Urothelium cell line (cell line): ENCODE results near the gene GRB2.
A peak's percentile ranks its signal among the peaks of the same experiment; 100 is the strongest.

Experiments used
- DNase-seq: peaks from one replicate; pipeline ENCODE4 v3.0.0; 2011; ENCODE audit warnings: low spot score, mixed read lengths
- FAIRE-seq: peaks from 2 replicates; lab custom pipeline; 2011; peaks lifted over from hg19 to GRCh38; lab: Jason Lieb, UNC

Gene GRB2

DNA sequence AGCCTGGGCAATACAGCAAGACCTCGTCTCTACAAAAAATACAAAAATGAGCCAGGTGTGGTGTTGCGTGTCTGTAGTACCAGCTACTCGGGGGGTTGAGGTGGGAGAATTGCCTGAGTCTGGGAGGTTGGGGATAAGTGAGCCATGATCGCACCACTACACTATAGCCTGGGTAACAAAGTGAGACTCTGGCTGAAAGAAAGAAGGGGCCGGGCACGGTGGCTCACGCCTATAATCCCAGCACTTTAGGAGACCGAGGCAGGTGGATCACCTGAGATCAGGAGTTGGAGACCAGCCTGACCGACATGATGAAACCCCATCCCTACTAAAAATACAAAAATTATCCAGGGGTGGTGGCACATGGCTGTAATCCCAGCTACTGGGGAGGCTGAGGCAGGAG is 10.5 kb upstream of the GRB2 start:
- DNase-seq (no peak), FAIRE-seq (no peak)

DNA sequence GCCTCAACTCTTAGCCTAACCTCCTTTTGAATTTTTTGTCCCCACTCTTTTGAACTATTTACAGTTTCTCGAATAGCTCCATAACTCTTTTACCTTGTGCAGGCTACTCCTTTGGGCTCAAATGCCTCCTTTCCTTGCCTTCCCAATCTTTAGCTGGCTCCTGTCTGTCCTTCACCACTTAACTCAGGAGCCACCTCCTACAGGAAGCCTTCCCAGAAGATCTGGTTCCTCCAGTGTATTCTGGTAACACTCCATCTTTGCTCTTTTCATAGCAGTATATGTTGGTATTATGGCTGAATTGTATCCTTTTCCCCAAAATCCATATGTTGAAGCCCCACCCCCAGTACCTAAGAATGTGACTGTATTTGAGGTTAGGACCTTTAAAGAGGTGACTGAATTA is 9.0 kb upstream of the GRB2 start:
- no peak for DNase-seq
- FAIRE-seq, result no peak

DNA sequence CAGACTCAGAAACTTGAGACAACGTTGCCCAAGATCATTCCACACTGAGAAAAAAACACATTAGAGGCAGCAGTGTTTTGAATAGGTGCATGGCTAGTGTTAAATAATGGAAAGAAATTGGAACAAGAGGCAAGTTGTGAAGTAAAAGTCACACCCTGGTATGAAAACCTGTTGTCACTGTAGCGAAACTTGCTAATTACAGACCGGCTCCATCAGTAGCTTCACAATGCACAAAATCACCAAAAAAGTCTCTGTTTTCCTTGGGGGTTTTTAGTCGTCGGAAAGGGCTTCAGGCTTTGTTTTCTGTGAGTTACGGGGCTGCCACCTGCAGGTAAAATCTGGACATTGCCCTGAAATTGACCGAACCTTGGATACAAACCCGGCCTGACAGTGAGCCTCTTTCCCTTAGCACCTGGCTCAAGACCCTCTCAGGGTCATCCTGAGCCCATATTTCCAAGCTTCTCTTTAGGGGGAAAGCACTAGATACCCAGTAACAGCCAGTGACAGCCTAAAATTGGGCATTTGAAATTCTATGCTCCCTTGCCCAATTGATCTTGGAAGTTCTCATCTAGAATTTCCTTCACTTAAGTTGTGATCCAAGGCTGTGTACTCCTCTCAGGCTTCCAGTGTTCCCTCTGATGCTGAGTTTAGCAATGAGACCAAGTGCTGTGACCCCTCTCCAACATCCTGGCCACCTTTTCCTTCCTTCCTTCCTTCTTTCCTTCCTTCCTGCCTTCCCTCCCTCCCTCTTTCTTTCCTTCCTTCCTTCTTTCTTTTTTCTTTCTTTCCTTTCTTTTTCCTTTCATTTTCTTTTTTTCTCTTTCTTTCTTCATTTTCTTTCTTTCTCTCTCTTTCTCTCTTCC is 7.2 kb upstream of the GRB2 start:
- no peak for FAIRE-seq
- peak; percentile 78 for DNase-seq

DNA sequence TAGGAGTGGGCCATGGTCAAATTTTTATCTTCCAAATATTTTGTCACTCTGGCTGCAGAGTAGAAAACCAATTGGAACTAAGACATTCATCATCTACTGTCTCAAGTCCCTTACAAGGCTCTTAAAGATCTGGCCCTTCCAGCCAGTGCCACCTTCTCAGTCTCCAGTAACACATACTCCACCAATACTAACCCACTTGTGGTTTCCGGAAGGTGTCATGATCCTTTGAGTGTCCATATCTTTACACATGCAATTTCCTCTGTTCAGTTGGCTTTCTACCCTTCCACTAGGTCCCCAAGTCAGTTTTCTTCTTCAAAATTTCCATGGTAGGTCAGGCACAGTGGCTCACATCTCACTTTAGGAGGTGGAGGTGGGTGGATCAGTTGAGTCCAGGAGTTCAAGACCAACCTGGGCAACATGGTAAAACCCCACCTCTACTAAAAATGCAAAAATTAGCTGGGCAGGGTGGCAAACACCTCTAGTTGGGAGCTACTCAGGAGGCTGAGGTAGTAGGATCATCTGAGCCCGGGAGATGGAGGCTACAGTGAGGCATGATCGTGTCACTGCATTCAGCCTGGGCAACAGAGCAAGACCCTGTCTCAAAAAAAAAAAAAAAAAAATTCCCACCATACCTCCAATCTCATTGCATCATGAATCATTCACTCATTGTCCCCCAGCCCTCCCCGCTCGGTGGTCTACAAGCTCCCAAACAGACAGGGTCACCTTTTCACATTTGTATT is 6.0 kb upstream of the GRB2 start:
- FAIRE-seq, result no peak
- no peak for DNase-seq

DNA sequence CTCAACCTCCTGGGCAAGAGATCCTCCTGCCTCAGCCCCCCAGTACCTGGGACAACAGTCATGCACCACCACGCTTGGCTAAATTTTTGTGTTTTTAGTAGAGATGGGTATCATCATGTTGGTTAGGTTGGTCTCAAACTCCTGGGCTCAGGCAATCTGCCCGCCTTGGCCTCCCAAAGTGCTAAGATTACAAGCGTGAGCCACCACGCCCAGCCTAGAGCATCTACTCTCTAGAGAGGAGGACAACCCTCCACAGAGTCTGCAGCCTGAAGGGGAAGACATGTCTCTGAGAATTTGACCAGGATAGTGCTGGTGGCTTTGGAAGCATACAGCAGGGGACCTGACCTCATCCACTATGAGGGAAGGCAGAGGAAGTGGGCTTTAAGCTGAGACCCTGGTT is 4.7 kb upstream of the GRB2 start:
- DNase-seq (no peak), FAIRE-seq (no peak)

DNA sequence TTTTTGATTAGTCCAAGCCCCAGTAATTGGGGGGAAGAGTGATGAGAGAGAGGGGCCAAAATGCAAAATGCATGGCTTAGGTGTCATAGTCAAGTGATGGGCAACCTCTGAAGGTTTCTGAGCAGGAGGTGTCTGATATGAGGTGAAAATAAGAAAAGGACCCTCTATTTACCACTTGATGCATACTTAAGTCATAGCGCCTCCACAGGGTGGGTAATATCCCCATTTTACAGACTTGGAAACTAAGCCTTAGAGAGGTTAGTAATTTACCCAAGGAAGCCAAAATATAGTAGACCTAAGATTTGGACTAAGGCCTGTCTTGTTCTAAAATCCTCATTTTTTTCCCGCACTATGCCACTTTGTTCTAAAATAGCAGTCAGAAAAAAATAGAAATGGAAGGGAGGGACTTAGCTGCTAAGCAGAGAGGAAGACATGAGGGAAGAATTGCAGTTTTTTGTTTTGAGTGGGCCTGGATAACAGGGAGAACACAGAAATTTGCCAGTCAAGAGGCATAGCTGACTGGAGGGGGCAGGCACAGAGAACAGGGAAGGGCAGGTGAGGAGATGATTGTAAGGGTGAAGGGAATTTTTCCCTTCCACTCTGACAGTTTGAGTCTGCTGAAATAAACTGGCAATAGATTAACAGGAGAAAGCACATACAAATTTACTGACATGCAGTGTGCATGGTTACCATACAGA is 2.3 kb upstream of the GRB2 start:
- DNase-seq (no peak), FAIRE-seq (no peak)

DNA sequence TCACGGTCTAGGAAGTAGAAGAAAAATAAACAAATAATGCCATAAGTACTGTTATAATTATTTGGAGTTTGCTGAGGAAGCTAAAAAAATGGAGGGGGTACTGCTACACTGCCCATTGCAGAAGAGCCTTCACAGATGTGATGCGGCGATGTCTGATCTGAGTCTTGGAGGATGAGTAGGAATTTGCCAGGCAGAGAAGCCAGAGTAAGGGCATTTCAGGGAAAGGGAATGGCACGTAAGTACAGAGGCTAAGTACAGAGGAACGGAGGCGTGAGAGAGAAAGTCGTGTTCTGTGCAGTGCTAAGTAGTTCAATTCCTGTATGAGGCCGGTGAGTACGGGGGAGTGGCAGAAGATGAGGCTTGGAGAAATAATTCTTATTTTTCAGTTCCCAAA is 741 bp upstream of the GRB2 start:
- no peak for FAIRE-seq
- no peak for DNase-seq

DNA sequence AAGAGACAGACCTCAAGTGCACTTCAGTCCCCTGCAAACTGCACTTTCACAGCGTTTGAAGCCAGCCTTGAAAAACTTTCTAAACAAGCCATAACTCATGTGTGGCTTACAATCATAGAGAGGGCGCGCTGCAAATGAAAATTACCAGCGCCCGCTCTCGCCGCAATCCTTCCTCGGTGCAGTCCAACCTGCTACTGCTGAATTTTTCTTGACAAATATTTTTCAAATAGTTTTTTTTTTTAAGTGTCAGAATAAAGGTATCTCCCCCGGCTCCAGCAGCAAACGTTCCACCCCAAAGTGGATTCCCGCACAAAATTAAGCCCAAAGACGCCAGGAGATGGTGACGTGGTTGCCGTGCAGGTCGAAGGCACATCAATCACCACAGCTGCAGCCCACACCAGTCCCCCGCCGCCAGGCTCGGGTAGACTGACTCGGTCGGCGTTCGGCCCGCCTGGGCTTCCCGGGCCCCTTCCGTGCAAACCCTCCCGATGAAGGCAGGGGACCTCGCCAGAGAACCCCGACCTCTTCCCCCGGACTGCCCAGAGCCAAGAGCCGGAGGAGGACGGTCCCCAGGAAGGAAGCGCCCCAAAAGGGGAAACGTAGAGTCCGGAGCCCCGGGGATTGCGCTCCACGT is 630 bp downstream of the GRB2 start:
- peak; percentile 54 for DNase-seq

DNA sequence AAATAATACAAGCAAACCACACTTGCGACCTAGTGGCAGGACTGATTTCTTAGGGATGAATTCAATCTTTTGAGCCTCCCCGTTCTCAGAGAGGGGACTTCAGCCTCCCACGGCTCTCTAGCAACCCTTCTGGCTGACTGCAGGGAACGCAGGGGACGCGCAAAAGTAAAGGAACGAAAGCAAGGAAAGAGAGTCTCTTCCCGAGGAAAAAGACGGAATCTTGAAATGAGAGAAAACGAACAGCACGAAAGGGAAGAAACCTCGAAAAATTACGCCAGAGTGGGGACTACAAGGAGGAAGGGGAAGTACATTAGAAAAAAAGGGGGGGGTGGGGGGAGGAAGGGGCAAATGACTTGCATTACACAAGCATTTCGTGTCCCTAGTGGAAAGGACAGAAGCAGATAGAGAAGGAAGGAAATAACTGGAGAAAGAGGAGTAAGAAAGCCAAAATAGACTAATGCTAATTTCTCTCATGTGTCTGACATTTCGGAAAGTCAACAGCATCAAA is 1.2 kb downstream of the GRB2 start:
- no peak for FAIRE-seq
- DNase-seq, result peak; percentile 80

More for the DNA sequence above, 630 bp downstream of the GRB2 start:
- no peak for FAIRE-seq

DNA sequence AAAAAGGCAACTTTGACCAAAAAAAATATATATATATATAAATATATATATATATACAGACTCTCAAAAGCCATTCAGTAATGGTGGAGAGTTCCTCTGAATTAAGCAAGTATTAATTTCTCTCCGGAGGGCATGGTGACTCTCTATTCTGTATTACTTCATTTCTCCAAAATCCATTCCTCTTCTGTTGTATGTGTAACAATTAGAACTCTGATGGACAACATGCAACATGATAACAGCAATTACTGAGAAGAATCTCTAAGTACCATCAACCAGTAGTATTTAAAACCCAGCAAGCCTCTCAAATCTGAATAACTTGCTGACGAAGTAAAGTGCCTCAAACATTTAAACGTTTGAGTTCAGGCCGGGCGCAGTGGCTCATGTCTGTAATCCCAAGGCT is 2.3 kb downstream of the GRB2 start:
- FAIRE-seq, result no peak
- DNase-seq, result no peak

DNA sequence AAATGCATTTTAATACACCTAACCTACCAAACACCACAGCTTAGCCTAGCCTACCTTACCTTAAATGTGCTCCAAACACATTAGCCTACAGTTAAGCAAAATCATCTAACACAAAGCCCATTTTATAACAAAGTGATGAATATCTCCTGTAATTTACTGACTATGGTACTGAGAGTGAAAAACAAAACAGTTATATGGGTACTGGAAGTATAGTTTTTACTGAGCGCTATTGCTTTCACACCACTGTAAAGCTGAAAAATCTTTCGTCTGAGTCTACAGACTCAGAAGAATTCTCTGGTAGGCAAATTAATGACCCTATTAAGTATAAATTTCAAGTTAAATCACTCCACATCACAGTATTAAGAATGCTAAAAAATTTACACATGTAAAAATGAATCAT is 3.5 kb downstream of the GRB2 start:
- no peak for FAIRE-seq

DNA sequence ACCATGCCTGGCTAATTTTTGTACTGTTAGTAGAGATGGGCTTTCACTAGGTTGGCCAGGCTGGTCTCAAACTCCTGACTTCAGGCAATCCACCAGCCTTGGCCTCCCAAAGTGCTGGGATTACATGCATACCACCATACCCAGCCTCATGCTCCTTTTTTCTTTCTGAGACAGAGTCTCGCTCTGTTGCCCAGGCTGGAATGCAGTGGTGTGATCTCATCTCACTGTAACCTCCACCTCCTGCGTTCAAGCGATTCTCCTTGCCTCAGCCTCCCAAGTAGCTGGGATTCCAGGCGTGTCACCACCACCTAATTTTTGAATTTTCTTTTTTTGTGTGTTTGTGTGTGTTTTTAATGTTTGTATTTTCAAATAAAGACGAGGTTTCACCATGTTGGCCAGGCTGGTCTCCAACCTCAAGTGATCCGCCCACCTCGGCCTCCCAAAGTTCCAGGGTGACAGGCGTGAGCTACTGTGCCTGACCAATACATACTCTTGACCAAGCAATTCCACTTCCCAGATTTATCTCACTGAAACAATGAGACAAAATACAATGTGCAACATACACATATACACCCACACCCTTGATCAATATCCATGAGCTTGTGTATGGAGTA is 5.0 kb downstream of the GRB2 start:
- FAIRE-seq, result no peak
- DNase-seq, result no peak

More for the DNA sequence above, 3.5 kb downstream of the GRB2 start:
- no peak for DNase-seq

DNA sequence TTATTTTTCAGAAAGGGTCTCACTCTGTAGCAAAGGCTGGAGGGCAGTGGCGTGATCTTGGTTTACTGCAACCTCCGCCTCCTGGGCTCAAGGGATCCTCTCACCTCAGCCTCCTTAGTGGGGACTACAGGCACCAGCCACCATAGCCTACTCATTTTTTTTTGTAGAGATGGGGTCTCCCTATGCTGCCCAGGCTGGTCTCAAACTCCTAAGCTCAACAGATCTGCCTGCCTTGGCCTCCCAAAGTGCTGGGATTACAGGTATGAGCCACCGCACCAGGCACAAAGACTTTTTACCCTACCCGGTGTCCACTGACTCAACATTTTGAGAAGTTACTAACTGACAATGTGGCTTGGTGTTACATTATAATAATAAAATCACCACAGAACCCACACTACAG is 7.2 kb downstream of the GRB2 start:
- DNase-seq, result no peak
- FAIRE-seq, result no peak

DNA sequence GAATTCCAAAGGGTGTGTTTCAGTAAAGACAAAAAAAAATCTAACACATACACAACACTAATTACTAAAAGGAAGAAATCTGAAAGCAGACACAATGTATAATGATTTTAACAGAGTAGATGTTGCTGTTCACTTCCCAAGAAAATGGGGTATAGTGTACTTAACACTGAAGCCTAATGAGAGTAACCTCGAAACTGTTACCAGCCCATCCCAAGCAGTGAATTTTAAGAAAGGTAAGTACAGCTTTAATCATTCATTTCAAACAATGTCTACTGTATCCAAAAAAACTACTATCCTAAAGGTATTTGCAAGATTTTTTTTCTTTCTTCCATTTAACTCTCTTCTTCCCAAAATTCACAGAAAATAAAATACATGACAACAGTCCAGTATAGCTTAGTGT is 8.3 kb downstream of the GRB2 start:
- DNase-seq, result no peak
- no peak for FAIRE-seq

DNA sequence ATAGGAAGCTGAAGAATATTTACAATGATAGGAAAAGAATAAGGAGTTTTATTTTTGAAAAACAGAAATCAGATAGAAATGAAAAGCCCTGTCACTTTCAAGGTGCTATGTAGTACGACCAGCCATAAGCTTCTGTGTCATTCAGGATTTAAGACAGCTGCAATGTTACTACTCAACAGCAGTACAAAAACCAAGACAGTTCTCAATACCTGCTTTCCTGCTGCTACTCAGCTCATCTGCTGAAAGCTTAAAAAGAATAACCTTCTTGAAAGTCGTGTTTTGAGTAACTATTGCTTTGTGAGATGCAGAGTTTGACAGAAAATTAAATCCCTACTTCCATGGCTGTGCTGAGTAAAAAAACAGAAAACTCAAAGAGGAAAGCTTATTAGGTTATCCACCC is 8.7 kb downstream of the GRB2 start:
- no peak for FAIRE-seq

DNA sequence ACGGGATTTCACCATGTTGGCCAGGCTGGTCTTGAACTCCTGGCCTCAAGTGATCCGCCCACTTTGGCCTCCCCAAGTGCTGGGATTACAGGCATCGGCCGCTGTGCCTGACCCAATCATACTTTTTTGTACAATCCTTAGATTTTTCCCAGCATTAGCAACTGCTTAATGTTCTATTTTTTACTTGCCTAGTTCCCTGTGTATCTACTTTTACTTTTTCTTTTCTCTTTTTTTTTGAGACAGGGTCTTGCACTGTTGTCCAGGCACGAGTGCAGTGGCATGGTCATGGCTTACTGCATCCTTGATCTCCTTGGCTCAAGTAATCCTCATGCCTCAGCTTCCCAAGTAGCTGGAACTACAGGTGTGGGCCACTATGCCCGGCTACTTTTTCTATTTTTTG is 9.5 kb downstream of the GRB2 start:
- DNase-seq (no peak), FAIRE-seq (no peak)

More for the DNA sequence above, 8.7 kb downstream of the GRB2 start:
- no peak for DNase-seq

DNA sequence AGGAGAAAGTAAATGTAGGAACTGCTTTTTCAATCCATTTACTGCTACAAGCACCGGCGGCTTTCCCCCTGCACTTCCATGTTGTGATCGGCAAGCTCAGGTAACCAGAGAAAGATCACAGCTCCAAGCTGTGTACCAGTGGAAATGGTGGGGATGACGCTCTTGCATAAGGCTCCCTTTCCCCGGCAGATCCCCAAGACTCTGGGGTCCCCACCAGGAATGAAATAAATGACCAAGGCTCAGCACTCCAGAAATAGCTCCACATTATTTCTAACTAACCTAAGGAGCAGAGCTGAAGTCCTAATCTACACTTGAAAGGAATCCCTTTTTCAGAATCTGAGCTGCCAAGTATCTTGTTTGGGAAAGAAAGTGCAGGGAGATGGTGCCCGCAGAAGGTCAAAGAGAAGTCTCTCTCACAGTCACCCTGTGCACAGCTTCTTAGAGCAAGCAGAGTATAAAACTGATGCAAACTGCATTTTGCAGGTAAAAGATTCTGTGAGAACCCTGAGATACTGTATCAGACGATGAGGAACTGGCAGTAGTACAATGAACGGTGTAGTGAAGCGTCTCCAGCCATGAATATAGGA is 11.1 kb downstream of the GRB2 start:
- DNase-seq, result no peak
- FAIRE-seq, result no peak

DNA sequence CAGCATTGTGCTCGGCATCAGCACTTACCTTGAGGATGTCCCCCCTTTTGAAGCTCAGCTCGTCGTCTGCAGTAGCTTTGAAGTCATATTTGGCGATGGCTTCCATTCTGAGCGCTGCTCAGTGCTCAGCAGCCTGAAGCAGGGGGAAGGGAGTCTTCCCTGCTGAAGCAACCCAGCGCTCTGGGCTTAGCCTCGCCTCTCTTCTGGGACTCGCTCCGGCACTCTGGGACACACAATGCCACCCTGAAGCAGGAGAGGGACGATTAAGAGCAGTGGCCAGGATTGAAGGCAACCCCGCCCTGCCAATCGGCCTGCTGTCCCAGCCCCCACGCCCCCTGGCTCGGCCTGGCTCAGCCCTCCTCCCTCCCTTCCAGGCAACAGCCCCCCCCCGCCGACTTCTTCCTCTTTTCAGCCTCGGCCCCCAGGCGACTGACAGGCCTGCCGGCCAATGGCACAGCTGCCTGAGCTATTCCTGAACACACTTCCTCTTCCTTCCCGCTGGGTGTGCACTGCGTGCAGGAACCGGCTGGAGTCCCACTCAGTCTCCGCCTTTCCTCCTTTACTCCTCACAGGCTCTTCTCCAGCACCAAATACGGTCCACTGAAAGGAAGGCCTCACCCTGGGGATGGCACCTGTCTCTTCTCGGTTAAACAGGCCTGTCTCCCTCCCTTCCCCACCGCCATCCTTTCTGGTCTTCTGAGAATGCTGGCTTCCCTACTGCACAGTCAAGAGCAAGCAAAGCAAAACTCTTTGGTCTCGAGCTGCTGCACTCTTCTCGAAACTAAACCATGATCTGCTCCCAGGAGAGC is 11.8 kb downstream of the GRB2 start:
- FAIRE-seq (peak; percentile 72), DNase-seq (peak; percentile 99)

DNA sequence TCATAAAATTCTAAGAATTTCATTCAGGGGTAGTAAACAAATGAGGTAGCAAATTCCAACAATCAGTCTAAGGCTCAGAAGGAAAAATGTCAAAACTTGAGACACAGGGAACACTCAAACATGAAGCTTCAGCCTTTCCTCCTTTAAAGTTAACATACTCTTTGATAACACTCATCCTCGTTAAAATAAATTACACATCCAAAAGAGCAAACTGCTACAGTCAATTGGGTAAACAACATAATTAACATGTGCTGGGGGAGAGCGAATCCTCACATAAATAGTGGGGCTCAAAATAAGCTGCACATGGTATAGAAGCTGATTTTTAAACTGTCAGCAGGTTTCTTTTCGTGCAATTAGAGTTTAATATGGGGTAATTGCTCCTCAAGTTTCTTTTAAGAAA is 12.9 kb downstream of the GRB2 start:
- FAIRE-seq (no peak), DNase-seq (no peak)
